Neural crest cell (in vitro differentiated cells): ENCODE data around the gene PCDH20. TPM values are rescaled to one million over a fixed set of nuclear protein-coding genes. Genes with fewer than 3 reads are reported as not detected.

Experiments
- DNase-seq: peaks from one replicate; pipeline ENCODE4 v3.0.0; 2021; ENCODE audit warnings: low read depth, mixed read lengths, low spot score
- H3K27ac Mint-ChIP-seq: one replicate; pipeline ENCODE4 v1.8.0; 2021; ENCODE audit warnings: mild to moderate bottlenecking, mixed read lengths; ENCODE audit not compliant: unreplicated experiment
- H3K27me3 Mint-ChIP-seq: 2 replicates; pipeline ENCODE4 v1.8.0; 2021; ENCODE audit warnings: low read depth, mild to moderate bottlenecking, mixed read lengths
- H3K36me3 Mint-ChIP-seq: 2 replicates; pipeline ENCODE4 v1.8.0; 2021; ENCODE audit warnings: low read depth, mild to moderate bottlenecking, mixed read lengths
- H3K4me1 Mint-ChIP-seq: 2 replicates; pipeline ENCODE4 v1.8.0; 2021; ENCODE audit warnings: mixed read lengths
- H3K4me3 Mint-ChIP-seq: one replicate; pipeline ENCODE4 v1.8.0; 2021; ENCODE audit warnings: mild to moderate bottlenecking, mixed read lengths
- H3K9me3 Mint-ChIP-seq: 2 replicates; pipeline ENCODE4 v1.8.0; 2021; ENCODE audit warnings: mixed read lengths
- total RNA-seq: library from RNA; stranded (reverse); gene quantifications from 2 replicates; pipeline ENCODE4 v1.2.1, GENCODE V29; 2021
- TF ChIP-seq, protein P1 (sequence below): fragments of 200-600 bp; sonication (generic); conservative IDR thresholded peaks from 2 replicates; pipeline ENCODE4 v1.5.0; 2021; ENCODE audit warnings: antibody characterized with exemption, mild to moderate bottlenecking

Gene PCDH20
- total RNA-seq, 1 donor from 2014 or later = 0.16 TPM

DNA sequence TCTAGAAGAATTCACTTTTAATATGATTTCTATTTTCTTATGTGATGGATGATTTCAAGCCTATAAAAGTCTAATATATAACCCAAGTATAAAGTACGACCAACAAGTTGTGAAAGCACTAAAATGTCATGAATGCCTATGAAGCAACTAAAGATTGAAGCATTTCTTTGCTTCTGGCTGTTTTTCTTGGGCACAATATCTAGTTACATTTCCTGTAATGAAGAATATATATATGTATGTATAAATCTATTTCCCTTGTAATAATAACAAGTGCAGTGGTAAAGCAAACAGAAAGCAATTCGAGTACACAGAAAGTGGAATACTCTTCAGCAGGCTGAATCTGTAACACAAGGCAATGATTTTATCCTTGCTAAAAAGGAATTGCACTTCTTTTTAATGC lies 5.4 kb downstream of the PCDH20 start:
- TF ChIP-seq, protein P1, sequence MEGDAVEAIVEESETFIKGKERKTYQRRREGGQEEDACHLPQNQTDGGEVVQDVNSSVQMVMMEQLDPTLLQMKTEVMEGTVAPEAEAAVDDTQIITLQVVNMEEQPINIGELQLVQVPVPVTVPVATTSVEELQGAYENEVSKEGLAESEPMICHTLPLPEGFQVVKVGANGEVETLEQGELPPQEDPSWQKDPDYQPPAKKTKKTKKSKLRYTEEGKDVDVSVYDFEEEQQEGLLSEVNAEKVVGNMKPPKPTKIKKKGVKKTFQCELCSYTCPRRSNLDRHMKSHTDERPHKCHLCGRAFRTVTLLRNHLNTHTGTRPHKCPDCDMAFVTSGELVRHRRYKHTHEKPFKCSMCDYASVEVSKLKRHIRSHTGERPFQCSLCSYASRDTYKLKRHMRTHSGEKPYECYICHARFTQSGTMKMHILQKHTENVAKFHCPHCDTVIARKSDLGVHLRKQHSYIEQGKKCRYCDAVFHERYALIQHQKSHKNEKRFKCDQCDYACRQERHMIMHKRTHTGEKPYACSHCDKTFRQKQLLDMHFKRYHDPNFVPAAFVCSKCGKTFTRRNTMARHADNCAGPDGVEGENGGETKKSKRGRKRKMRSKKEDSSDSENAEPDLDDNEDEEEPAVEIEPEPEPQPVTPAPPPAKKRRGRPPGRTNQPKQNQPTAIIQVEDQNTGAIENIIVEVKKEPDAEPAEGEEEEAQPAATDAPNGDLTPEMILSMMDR = no peak
- Mint-ChIP-seq H3K27me3 (peaks cover 48% of the 10 kb centered on the region), H3K27ac (no peak overlapping the region), H3K9me3 (no peaks in the 10 kb centered on the region), H3K36me3 (no peaks in the 10 kb centered on the region), H3K4me3 (no peak overlapping the region), H3K4me1 (peaks cover 20% of the 10 kb centered on the region)
- DNase-seq = no peak

DNA sequence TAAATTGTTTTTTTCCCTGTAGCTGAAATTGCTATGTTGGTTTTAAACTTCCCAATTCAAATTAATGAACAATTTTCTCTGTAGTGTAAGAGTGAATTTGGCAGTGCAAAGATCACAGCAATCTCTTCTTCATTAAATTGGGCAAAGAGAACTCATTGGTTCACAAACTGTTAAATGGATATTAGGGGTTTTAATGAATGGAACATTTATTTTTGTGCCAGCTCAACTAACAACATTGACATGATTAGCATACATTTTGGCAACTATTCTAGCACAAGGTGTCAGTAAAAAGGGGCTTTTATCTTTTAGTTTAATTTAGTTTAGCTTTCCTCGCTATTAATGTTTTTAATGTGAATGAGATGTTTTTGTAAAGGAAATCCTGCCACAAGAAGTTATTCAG lies 7.1 kb downstream of the PCDH20 start:
- no peaks in the 10 kb centered on the region for H3K36me3 Mint-ChIP-seq
- H3K27ac Mint-ChIP-seq = no peak overlapping the region
- peaks cover 32% of the 10 kb centered on the region for H3K27me3 Mint-ChIP-seq
- H3K4me1 Mint-ChIP-seq = peaks cover 6% of the 10 kb centered on the region
- TF ChIP-seq, protein P1 = no peak
- no peaks in the 10 kb centered on the region for H3K9me3 Mint-ChIP-seq
- no peak for DNase-seq
- H3K4me3 Mint-ChIP-seq = no peak overlapping the region

DNA sequence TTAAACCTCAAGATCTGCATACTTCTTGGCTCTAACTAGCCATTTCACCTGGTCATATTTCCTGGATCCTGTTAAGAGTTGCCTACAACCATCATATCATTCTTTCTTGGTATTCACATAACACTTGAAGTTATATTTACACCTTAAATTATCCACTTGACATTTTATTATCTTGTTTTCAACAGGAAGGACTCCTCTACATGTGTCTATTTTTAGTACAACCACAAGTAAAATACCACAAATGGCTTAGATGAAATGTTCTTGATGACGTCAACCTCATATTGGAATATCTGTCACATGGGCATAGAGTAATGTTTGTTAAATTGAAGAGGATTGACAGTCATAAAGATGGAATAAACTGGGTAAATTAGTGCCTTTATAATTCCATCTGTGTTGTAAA lies 9.4 kb downstream of the PCDH20 start:
- H3K4me1 Mint-ChIP-seq = no peaks in the 10 kb centered on the region
- TF ChIP-seq, protein P1 = no peak
- H3K9me3 Mint-ChIP-seq = no peaks in the 10 kb centered on the region
- H3K27me3 Mint-ChIP-seq = peaks cover 9% of the 10 kb centered on the region
- H3K4me3 Mint-ChIP-seq = no peak overlapping the region
- no peaks in the 10 kb centered on the region for H3K36me3 Mint-ChIP-seq
- no peak overlapping the region for H3K27ac Mint-ChIP-seq
- DNase-seq = no peak

DNA sequence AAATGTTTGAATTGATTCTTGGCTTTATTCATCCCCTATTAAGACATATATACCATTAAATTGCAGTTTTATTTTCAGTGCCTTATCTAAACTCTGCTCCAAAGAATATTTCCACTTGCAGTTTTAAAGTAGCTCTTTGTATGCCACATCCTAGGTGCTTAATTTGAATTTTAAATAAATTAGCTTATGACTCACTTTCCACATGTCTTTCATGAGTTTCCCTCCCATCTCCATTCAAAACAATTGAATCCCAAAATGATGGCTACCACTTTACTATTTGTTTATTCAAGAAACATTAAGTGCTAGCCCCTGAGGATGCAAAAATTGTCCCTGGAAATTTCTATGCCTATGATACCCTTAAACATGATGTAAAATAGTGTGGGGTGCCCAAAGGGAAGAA lies 19.5 kb downstream of the PCDH20 start:
- Mint-ChIP-seq H3K27ac (no peak overlapping the region), H3K36me3 (no peaks in the 10 kb centered on the region), H3K4me1 (no peaks in the 10 kb centered on the region), H3K9me3 (no peaks in the 10 kb centered on the region), H3K4me3 (no peak overlapping the region), H3K27me3 (peaks cover 2% of the 10 kb centered on the region)
- DNase-seq = no peak
- TF ChIP-seq, protein P1 = no peak

DNA sequence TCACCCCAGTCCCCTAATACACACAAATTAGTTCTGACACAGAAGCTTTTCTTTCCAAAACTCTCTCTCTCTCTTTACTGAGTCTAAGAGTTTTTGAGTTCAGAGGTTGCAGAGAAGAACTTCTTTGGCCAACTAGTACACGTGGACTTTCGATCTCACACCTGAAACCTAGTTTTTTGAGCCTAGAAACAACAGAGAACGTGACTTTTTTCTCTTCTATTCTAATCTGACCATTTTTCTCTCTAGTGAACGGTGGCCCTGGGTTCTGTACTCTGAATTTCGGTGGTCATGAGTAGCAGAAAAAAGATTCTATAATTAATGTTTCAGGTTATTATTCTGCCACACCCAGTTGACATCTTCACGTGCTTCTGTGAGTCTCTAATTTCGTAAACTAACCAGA lies 24.2 kb downstream of the PCDH20 start:
- TF ChIP-seq, protein P1 = no peak
- peaks cover 2% of the 10 kb centered on the region for H3K27me3 Mint-ChIP-seq
- H3K4me3 Mint-ChIP-seq = no peak overlapping the region
- DNase-seq = no peak
- H3K27ac Mint-ChIP-seq = no peak overlapping the region
- H3K9me3 Mint-ChIP-seq = no peaks in the 10 kb centered on the region
- no peaks in the 10 kb centered on the region for H3K36me3 Mint-ChIP-seq
- H3K4me1 Mint-ChIP-seq = no peaks in the 10 kb centered on the region

DNA sequence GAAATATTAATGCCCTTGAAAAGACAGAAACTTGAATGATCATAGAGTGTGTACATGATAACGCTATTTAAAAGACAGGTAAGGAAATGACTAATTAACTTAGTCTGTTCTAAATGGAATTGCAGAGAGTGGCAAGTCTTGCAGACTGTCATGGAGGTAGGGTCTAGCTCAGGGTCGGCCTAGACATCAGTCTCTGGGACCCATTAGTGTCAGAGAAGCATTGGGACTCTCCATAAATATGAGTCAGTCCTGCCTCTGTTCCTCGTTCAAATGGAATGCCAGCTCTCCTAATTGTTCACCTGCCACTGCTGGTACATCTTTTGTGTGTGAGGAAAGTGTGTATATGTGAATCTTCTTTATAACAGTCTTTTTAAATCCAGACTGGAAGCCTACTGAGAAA lies 28.0 kb downstream of the PCDH20 start:
- no peak for DNase-seq
- Mint-ChIP-seq H3K27me3 (peaks cover 2% of the 10 kb centered on the region), H3K9me3 (no peaks in the 10 kb centered on the region)

More for the DNA sequence above, 28.0 kb downstream of the PCDH20 start:
- TF ChIP-seq, protein P1 = no peak
- H3K4me3 Mint-ChIP-seq = no peak overlapping the region
- no peaks in the 10 kb centered on the region for H3K4me1 Mint-ChIP-seq
- H3K36me3 Mint-ChIP-seq = no peaks in the 10 kb centered on the region
- H3K27ac Mint-ChIP-seq = no peak overlapping the region
